CD14-positive monocyte (primary cell): ENCODE data around the gene REEP1. TPM values are rescaled to one million over a fixed set of nuclear protein-coding genes. Genes with fewer than 3 reads are reported as not detected.

ENCODE experiments used
- DNase-seq, 3 donors: peaks; one replicate each; pipeline ENCODE4 v3.0.0-alpha.2; 2011 to 2022
- H2AFZ ChIP-seq: 2 replicates; pipeline ENCODE4 v1.6.0; 2012; ENCODE audit warnings: mild to moderate bottlenecking, low read depth, low read length, inconsistent platforms; ENCODE audit not compliant: insufficient read depth, poor library complexity, severe bottlenecking
- H3K27ac ChIP-seq, 2 donors: 1 replicate in 1 of 2; 2 replicates in 1 of 2; pipeline ENCODE4 v1.5.1; 2012 to 2013; ENCODE audit warnings: low read length in 2 of 2, control low read depth in 1 of 2, inconsistent platforms in 1 of 2, low read depth in 1 of 2, mild to moderate bottlenecking in 1 of 2
- H3K27me3 ChIP-seq, 2 donors: one replicate each; pipeline versions ENCODE4 v1.6.0 to v1.6.1; 2011 to 2013; ENCODE audit warnings: low read length in 2 of 2; ENCODE audit not compliant: control insufficient read depth in 2 of 2, insufficient read depth in 2 of 2
- H3K36me3 ChIP-seq, 2 donors: replicated peaks in 1 of 2; 1 replicate in 1 of 2; 2 replicates in 1 of 2; pipeline versions ENCODE4 v1.5.1 to v1.6.1; 2012 to 2013; ENCODE audit warnings: low read length in 2 of 2, control low read depth in 1 of 2, inconsistent platforms in 1 of 2, mild to moderate bottlenecking in 1 of 2; ENCODE audit not compliant: insufficient read depth in 2 of 2, control insufficient read depth in 1 of 2
- H3K4me1 ChIP-seq, 2 donors: 1 replicate in 1 of 2; 2 replicates in 1 of 2; pipeline versions ENCODE4 v1.5.1 to v1.6.1; 2012 to 2013; ENCODE audit warnings: low read length in 2 of 2, control low read depth in 1 of 2, inconsistent platforms in 1 of 2, mild to moderate bottlenecking in 1 of 2, moderate library complexity in 1 of 2; ENCODE audit not compliant: insufficient read depth in 2 of 2, control insufficient read depth in 1 of 2
- H3K4me2 ChIP-seq: replicated peaks from 2 replicates; pipeline ENCODE3; 2012; ENCODE audit warnings: low read length, moderate library complexity, mild to moderate bottlenecking; ENCODE audit not compliant: poor library complexity, severe bottlenecking; ENCODE audit errors: extremely low read depth
- H3K4me3 ChIP-seq, 3 experiments: fragments of 200-600 bp in 1 of 3; sonication (generic) in 1 of 3; replicated peaks in 1 of 3; 1 replicate in 2 of 3; 2 replicates in 1 of 3; pipeline ENCODE4 v1.5.1; 2011 to 2013; ENCODE audit warnings: low read length in 3 of 3, mild to moderate bottlenecking in 3 of 3, control low read depth in 2 of 3, low read depth in 2 of 3, inconsistent platforms in 1 of 3, moderate library complexity in 1 of 3
- H3K79me2 ChIP-seq: 2 replicates; pipeline ENCODE4 v1.6.0; 2012; ENCODE audit warnings: mild to moderate bottlenecking, control low read depth, inconsistent platforms, low read length, moderate library complexity; ENCODE audit not compliant: insufficient read depth
- H3K9ac ChIP-seq: 2 replicates; pipeline ENCODE4 v1.6.0; 2017; ENCODE audit warnings: low read length, mild to moderate bottlenecking; ENCODE audit not compliant: insufficient read depth, poor library complexity, severe bottlenecking
- H3K9me3 ChIP-seq, 2 donors: replicated peaks in 1 of 2; 1 replicate in 1 of 2; 2 replicates in 1 of 2; pipeline versions ENCODE4 v1.5.1 to v1.6.1; 2012 to 2013; ENCODE audit warnings: low read length in 2 of 2, control low read depth in 1 of 2; ENCODE audit not compliant: control insufficient read depth in 1 of 2, insufficient read depth in 1 of 2
- H4K20me1 ChIP-seq: 2 replicates; pipeline ENCODE4 v1.6.0; 2012; ENCODE audit warnings: mild to moderate bottlenecking, low read length, control low read depth, moderate library complexity; ENCODE audit not compliant: insufficient read depth
- H3K27ac Mint-ChIP-seq, 7 donors: one replicate each; pipeline ENCODE4 v1.8.0; 2020; ENCODE audit warnings: mild to moderate bottlenecking in 7 of 7, mixed read lengths in 7 of 7, moderate library complexity in 6 of 7, inconsistent platforms in 2 of 7
- H3K27me3 Mint-ChIP-seq, 3 donors: one replicate each; pipeline ENCODE4 v1.8.0; 2021 to 2022; ENCODE audit warnings: low read depth in 3 of 3, mild to moderate bottlenecking in 3 of 3, mixed read lengths in 3 of 3, moderate library complexity in 3 of 3, inconsistent platforms in 1 of 3
- H3K36me3 Mint-ChIP-seq, 2 donors: one replicate each; pipeline ENCODE4 v1.8.0; 2020; ENCODE audit warnings: mixed read lengths in 2 of 2, inconsistent platforms in 1 of 2, mild to moderate bottlenecking in 1 of 2
- H3K4me1 Mint-ChIP-seq: one replicate; pipeline ENCODE4 v1.8.0; 2020; ENCODE audit warnings: mild to moderate bottlenecking, mixed read lengths
- H3K4me3 Mint-ChIP-seq, 2 donors: one replicate each; pipeline ENCODE4 v1.8.0; 2020; ENCODE audit warnings: mild to moderate bottlenecking in 2 of 2, mixed read lengths in 2 of 2, moderate library complexity in 1 of 2
- H3K9me3 Mint-ChIP-seq, 7 donors: one replicate each; pipeline ENCODE4 v1.8.0; 2020 to 2022; ENCODE audit warnings: mixed read lengths in 7 of 7, mild to moderate bottlenecking in 6 of 7, moderate library complexity in 6 of 7, inconsistent platforms in 2 of 7
- WGBS: methylation state at CpG from one replicate; pipeline ENCODE4 v1.1.5; 2013; ENCODE audit warnings: missing lambda C conversion rate; ENCODE audit not compliant: insufficient coverage; 5-methylcytosine and 5-hydroxymethylcytosine counted together
- intact Hi-C, 2 donors: fragments of 100-400 bp; cut with micrococcal nuclease; formaldehyde crosslinking; loops; one replicate each; pipeline versions ENCODE4 v1.15.0 to v1.15.1; 2023
- polyA plus RNA-seq, 3 donors: library from polyadenylated mRNA; depleted of rRNA in 1 of 3; unstranded in 2 of 3; stranded (reverse) in 1 of 3; fragments of 300-500 nt in 2 of 3; fragments of >200 nt in 1 of 3; fragmentation: Illumina TruSeq in 2 of 3; gene quantifications; 1 replicate in 2 of 3; 2 replicates in 1 of 3; pipeline ENCODE4 v1.2.3, GENCODE V29; 2012 to 2021
- TF ChIP-seq, protein P1 (sequence below): fragments of 200-600 bp; IDR thresholded peaks from one replicate; pipeline ENCODE4 v1.8.0; 2022; ENCODE audit warnings: antibody characterized with exemption, mild to moderate bottlenecking

REEP1 gene
- polyA plus RNA-seq, 3 donors: not detected

DNA sequence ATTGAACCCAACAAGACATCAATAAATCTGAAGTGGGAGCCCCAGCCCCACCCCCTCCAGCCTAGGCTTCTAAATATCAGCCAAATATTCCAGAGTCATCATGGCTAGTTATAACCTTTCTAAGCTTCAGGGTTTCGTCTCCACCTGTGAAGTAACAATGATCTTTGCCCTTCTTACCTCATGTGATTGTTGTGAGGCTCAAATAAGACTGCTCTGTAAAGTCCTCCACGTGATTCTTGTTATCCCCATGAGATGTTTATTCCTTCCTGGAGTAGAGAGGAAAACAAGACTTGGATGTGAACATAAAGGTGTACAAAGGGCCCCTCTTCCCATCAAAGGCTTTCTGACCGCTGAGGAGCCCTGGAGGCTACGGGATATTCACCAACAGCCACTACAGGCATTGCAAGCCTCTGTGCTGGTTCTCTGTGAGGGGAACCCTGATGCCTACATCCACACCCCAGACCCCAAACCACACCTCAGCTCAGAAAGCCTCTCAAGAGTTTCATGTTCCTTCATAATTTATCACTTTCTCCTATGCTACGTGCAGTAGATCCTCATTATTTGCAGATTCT is 20.1 kb upstream of the REEP1 start:
- 94% methylated on average over 2 of the region's 5 CpGs for WGBS
- intact Hi-C loops: no loop called here
- peaks cover 11% of the 10 kb centered on the region for H3K4me1 Mint-ChIP-seq
- no peaks in the 10 kb centered on the region for H4K20me1 ChIP-seq
- H3K9me3 ChIP-seq: no peaks in the 10 kb centered on the region
- H3K36me3 ChIP-seq: no peaks in the 10 kb centered on the region
- TF ChIP-seq, protein P1, sequence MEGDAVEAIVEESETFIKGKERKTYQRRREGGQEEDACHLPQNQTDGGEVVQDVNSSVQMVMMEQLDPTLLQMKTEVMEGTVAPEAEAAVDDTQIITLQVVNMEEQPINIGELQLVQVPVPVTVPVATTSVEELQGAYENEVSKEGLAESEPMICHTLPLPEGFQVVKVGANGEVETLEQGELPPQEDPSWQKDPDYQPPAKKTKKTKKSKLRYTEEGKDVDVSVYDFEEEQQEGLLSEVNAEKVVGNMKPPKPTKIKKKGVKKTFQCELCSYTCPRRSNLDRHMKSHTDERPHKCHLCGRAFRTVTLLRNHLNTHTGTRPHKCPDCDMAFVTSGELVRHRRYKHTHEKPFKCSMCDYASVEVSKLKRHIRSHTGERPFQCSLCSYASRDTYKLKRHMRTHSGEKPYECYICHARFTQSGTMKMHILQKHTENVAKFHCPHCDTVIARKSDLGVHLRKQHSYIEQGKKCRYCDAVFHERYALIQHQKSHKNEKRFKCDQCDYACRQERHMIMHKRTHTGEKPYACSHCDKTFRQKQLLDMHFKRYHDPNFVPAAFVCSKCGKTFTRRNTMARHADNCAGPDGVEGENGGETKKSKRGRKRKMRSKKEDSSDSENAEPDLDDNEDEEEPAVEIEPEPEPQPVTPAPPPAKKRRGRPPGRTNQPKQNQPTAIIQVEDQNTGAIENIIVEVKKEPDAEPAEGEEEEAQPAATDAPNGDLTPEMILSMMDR: no peak
- H2AFZ ChIP-seq: no peak overlapping the region
- DNase-seq: no peak
- no peak overlapping the region for H3K4me3 ChIP-seq
- no peaks in the 10 kb centered on the region for H3K36me3 Mint-ChIP-seq
- no peak overlapping the region for H3K9ac ChIP-seq
- no peak overlapping the region for H3K4me2 ChIP-seq
- H3K27ac Mint-ChIP-seq: peak overlapping the region in 1 of 7 donors; percentile 69
- H3K27me3 ChIP-seq: no peaks in the 10 kb centered on the region
- H3K9me3 Mint-ChIP-seq: peaks cover 0 to under 1% (median 0%) of the 10 kb centered on the region in 7 donors
- no peaks in the 10 kb centered on the region for H3K79me2 ChIP-seq
- H3K4me1 ChIP-seq: peaks cover 8 to 9% of the 10 kb centered on the region in 2 donors
- no peak overlapping the region for H3K4me3 Mint-ChIP-seq
- H3K27ac ChIP-seq: no peak overlapping the region
- peaks cover 0 to 7% (median 3%) of the 10 kb centered on the region in 3 donors for H3K27me3 Mint-ChIP-seq

DNA sequence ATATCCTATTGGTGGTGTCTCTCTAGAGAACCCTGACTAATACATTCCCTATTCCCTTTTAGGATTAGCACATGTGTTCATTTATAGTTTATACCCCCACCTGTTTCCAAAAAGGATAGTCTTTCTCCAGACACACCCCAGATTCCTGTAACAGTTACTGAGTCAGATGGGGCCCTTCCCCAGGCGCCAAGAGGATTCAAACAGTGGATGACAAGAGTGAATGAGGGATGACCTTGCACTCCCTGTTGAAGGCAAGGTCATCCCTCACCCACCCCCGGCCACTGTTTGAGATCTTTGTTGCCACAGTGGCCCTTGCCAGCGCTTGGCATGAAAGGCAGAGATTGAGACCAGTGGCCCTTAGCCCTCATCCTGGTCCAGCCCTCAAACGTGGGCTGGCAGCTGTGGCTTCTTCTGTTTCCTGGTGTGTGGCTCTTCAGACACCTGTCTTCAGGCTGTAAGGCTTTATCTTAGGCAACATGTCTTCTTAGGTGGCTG is 15.3 kb upstream of the REEP1 start:
- TF ChIP-seq, protein P1: no peak
- Histone ChIP-seq H3K4me3 (no peak overlapping the region), H4K20me1 (no peaks in the 10 kb centered on the region), H3K27ac (no peak overlapping the region), H3K36me3 (no peaks in the 10 kb centered on the region), H3K4me2 (no peak overlapping the region), H3K4me1 (no peaks in the 10 kb centered on the region), H3K9ac (no peak overlapping the region), H2AFZ (no peak overlapping the region), H3K27me3 (peaks cover 0 to 3% of the 10 kb centered on the region in 2 donors), H3K9me3 (peaks cover 0 to 5% of the 10 kb centered on the region in 2 donors), H3K79me2 (no peaks in the 10 kb centered on the region)
- Mint-ChIP-seq H3K9me3 (peaks cover 0 to 11% (median 5%) of the 10 kb centered on the region in 7 donors), H3K27me3 (peaks cover 4 to 14% (median 9%) of the 10 kb centered on the region in 3 donors), H3K4me3 (no peak overlapping the region), H3K27ac (peak overlapping the region in 1 of 7 donors; percentile 33), H3K4me1 (no peaks in the 10 kb centered on the region), H3K36me3 (no peaks in the 10 kb centered on the region)
- intact Hi-C loops: no loop called here
- DNase-seq: no peak
- WGBS: 70% methylated on average over 4 of the region's 4 CpGs
